Ammon's horn (tissue), 1 donor: Measurements from ENCODE around the gene SPRYD4.
"Not testable (repeated sequence)": the region's sequence is repeated elsewhere in the genome, so short reads cannot be mapped to it uniquely, and the experiment has no call there.

Experiments used
- DNase-seq: peaks from one replicate; pipeline ENCODE4 v3.0.0-alpha.2; 2016; ENCODE audit warnings: low spot score

SPRYD4 gene

DNA sequence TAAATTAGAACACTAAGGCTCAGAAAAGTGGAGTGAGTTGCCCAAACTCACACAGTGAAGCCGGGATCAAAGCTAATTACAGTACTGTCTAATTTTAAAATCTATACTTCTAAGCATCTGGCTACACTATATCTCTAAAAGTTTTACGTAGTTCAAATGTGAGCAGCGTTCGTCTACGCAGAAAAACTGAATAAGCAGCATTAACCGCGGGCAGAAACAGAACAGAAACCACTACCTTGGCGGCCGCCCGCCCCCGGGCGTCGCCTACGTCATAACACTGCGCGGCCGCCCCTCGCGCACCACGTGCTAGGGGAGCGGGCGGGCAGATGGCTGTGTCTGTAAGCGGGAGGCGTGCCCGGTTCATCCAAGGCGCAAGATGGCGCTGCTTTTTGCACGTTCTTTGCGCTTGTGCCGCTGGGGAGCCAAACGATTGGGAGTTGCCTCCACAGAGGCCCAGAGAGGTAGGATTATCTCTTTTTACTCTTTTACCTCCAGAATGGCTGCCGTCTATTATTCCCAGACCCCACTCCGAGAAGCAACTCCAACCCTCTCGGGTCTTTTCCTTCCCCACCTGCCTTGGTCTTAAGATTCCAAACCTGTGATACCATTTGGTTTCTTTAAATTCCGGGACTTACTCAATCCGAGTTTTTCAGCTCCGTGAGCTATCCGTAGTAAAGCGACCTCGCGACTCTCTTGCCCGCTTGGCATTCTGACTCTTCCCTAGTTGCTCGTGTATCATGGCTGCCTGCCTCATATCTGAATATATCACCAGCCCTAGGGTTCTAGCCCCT is at the start of gene SPRYD4:
TSS of gene SPRYD4 (plus strand) at position 363 of the 791 bp plus-strand sequence. CDS start at position 377, 14 bp downstream.
- DNase-seq: peak; percentile 97

GRCh38 chr12:56420411-56420810 is 48.0 kb upstream of the SPRYD4 start:
- no peak for DNase-seq

- DNase-seq: no peak
Observed at GRCh38 chr12:56425193-56425592, 43.2 kb upstream of the SPRYD4 start.

DNA sequence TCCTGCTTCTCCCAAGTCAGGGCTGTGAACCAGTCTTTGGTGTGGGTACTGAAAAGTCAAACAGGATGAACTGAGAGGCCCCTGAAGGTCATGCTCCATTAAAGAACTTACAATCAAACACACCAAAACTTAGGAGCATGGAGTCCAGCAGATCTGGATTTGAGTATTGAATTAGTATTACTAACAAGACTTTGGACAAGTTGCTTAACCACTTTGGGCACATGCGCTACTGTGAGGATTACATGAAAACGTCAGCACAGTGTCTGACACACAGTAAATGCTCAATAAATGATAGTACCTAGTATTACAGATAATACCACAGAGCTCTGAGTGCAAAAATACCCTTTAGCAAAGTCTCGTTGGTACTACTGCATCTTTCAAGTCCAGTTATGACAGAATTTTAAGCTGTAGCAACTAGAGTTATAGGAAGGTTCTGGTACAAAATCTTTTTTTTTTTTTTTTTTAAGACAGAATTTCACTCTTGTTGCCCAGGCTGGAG is 42.4 kb upstream of the SPRYD4 start:
- no peak for DNase-seq

DNA sequence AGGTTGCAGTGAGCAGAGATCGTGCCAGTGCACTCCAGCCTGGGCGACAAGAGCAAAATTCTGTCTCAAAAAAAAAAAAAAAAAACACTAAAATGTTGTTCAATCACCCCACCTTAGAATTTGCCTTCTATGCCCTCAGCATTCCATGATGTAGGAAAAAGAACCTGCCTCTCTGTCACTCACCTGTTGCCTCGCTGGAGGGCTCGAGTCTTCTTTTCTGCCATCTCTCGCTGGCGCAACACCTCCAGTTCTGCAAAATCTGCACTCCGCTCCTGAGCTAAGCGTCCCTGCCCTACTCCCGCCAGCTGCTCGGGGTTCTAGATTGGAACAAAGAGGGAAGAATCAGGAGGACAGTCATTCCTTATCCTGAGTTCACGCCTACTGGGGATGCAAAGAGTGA is 37.1 kb upstream of the SPRYD4 start:
- DNase-seq: no peak

DNA sequence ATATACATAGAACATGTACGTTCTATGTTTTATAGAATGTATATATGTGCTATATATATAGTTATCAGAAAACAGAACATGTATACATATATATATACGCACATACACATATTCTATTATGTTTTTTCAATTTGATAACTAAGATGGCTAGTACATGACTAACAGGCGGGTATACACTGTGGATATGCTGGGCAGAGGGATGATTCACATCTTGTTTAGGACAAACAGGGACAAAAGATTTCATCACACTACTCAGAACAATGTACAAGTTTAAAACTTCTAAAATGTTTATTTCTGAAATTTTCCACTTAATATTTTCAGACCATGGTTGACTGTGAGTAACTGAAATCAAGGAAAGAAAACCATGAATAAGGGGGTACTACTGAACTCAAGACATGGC is 36.5 kb upstream of the SPRYD4 start:
- no peak for DNase-seq

DNA sequence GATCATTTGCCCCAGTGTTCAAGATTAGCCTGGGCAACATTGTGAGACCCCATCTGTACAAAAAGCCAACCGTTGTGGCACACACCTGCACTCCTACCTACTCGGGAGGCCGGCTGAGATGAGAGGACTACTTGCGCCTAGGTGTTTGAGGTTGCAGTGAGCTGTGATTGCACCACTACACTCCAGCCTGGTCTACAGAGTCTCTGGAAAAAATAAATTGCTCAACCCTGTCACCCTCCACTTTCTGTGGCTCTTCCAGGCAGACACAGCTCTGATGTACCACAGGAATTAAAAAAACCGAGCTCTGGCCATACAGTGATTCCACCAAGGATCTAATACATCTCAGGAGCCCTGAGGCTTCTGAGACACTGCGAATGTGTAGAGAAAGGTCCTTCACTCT is 33.5 kb upstream of the SPRYD4 start:
- no peak for DNase-seq

DNA sequence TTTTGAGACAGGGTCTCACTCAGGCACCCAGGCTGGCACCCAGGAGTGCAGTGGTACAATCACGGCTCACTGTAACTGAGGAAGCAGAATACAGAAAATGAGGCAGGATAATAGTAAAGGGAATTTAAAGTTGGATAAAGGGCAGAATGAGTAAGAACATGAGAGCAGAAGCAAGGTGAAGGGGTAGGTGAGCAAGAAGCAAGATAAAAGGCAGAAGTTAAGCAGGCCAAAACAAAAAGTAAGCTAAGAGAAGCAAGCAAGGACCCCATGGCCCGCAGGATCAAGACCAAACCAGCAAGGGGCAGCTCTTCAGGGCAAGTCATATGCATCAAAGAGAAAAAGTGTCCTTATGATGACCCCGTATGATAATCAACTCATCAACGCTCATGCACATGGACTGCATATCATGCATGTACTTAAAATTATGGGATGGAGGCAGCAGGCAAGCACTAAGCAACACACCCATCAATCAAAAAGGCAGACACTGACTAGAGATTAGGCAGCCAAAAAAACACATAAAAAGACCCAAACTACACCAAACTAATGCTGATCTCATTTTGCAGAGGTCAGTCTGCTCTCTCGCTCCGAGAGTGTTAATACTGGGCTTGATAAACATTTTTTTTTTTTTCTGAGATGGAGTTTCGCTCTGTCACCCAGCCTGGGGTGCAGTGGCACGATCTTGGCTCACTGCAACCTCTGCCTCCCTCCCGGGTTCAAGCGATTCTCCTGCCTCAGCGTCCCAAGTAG is 30.8 kb upstream of the SPRYD4 start:
- no peak for DNase-seq

- DNase-seq: not testable (repeated sequence)
Observed at GRCh38 chr12:56443208-56443607, 25.2 kb upstream of the SPRYD4 start.

DNA sequence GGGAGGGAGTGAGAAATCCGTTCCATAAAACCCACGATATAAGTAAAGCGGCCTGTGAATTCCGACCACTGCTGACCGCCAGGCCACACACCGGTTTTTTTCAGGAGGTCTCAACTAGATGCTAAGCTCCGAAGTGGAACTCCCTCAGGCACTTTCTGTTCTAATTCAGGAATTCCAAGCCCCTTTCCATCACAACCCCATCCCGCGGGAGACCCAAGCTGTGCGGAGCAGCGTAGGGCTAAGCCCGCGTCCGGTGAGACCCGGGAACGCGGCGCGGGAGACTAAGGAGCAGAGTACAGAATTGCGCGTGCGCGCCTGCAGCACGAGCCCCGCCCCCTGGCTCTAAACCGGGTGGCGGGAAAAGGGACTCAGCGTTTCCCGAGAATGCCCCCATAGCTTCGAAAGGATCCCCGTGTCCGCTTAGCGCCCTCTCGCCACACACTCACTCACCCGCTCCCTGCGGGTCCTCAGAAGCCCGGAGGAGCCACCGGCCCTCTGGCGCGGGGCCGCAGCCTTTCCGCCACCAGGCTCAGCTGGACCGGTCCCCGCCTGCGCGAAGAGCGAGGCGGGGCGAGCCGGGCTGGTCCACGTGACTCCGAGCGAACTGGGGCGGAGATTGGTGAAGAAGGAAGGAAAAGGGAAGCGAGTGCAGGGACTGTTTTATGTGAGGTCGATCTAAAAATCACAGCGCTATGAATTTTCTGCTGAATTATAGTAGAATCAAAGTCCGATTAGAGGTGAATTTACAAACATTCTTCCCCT is 19.3 kb upstream of the SPRYD4 start, which contains the start of gene TIMELESS:
TSS of gene TIMELESS (minus strand) at position 567 of the 762 bp plus-strand sequence. CDS start 15,256 bp downstream, outside the sequence.
- DNase-seq: peak; percentile 95

- DNase-seq: no peak
Observed at GRCh38 chr12:56449622-56449984, 18.8 kb upstream of the SPRYD4 start.

GRCh38 chr12:56450241-56450640 is 18.1 kb upstream of the SPRYD4 start:
- DNase-seq: no peak

DNA sequence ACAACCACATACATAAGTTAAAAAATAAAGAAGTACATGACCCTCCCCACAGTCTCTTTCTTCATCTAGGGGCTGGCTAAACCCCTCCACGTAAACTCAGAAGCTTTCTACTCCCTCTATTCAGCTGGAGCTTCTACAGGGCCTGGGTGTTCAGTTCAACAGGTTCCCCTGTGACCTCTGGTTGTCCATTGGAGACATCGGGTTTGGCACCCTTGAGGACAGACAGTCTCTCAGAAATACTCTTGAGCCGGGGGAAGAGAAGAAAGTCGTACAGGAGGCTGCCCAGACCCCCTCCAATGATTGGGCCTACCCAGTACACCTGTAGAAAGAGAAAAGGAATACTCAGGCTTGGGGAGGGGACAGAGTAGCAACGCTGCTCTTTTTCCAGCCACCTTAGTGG is 17.2 kb upstream of the SPRYD4 start:
- DNase-seq: no peak

DNA sequence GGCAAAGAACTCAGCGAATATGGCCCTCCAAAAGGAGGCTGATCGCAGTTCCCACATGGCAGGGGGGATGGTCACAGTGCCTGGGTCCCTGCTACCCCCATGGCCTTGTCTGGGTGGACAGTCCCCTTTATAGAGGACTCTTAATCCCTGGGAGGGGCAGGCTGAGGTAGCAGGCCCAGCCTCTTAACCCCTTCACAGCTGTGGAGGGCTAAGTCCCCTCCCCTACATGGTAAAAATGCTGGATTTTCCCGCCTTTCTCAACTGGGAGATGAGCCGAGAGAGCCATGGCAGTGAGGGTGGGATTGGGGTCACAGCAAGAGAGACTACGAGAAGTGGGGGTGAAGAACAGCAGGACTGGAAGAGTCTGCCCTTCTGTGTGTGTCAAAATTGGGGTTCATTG is 13.8 kb upstream of the SPRYD4 start, which contains the start of gene MIP:
TSS of gene MIP (minus strand) at position 101 of the 400 bp plus-strand sequence. CDS start at position 57, 44 bp downstream.
- DNase-seq: no peak

GRCh38 chr12:56457817-56458216 is 10.6 kb upstream of the SPRYD4 start:
- DNase-seq: no peak

DNA sequence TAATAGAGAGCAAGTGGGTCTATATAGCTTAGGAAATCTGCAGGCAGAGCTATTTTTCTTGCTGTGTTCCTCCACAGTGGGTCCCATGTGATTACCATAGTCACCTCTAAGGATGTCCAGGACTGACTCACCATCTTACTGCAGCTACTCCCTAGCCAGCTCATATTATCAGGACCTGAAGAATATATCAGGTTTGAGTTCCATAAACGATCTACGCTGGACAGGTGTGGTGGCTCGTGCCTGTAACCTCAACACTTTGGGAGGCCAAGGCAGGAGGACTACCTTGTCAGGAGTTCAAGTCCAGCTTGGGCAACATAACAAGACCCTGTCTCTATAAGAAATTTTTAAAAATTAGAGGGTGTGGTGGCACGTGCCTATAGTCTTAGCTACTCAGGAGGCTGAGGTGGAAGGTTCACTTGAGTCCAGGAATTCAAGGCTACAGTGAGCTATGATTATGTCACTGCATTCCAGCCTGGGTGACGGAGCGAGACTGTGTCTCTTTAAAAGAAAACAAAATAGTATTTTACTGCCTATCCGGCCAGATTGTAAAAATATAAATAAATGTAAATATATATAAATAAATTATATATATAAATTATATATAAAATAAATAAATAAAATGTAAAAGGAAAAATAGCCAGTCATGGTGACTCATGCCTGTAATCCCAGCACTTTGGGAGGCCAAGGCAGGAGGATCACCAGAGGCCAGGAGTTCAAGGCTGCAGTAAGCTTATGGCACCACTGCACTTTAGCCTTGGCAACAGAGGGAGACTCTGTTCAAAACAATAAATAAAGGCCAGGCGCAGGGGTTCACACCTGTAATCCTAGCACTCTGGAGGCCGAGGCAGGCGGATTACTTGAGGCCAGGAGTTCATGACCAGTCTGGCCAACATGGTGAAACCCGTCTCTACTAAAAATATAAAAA is 6.9 kb upstream of the SPRYD4 start:
- no peak for DNase-seq

- DNase-seq: no peak
Observed at GRCh38 chr12:56462565-56462964, 5.8 kb upstream of the SPRYD4 start.

- DNase-seq: peak; percentile 18
Observed at GRCh38 chr12:56469007-56469930, 891 bp downstream of the SPRYD4 start.

DNA sequence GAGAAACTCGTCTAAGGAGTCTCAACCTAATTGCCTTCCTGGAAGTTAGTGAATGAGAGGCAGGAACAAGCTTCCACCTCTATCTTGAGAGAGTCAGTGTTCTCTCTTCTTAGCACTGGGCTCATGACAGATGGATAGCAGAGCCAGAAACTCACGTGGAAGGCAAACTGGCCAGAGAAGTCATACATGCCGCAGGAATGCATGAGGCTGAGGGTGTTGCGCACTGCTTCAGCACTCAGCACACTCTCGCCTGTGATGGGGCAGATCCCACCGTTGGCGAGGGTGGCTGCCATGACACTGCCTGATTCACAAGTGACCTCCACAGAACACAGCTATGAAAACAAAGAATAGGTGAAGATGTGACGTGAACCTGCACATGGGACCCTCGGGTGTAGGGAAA is 6.0 kb downstream of the SPRYD4 start:
- DNase-seq: no peak

DNA sequence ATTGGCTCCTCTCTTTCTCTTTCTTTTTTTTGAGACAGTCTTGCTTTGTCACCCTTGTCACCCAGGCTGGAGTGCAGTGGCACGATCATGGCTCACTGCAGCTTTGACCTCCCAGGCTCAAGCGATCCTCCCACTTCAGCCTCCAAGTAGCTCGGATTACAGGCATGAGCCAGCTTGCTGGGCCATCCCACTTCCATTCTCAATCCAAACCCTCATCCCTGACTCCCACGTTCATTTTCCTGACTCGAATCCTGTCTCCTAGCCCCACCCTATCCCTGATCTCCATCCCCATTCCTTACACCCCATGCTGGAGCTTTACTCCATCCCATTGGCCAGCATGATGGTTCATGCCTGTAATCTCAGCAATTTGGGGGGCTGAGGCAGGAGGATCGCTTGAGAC is 7.8 kb downstream of the SPRYD4 start:
- no peak for DNase-seq
